Psoas muscle (tissue), 8 donors: ENCODE measurements around the gene DNM3. TPM values are rescaled to one million over a fixed set of nuclear protein-coding genes. Genes with fewer than 3 reads are reported as not detected.

Source experiments
- ATAC-seq, 4 donors: fragments of 200-7000 bp; cut with Tn5 transposase; one replicate each; pipeline ENCODE4 v1.9.1; 2020; ENCODE audit warnings: moderate library complexity in 3 of 4, mild to moderate bottlenecking in 2 of 4
- DNase-seq, 2 donors: peaks; one replicate each; pipeline ENCODE4 v3.0.0-alpha.2; 2020
- H3K27ac ChIP-seq: fragments of 200-600 bp; one replicate; pipeline ENCODE4 v1.8.0; 2022
- H3K27me3 ChIP-seq, 3 donors: fragments of 200-600 bp in 1 of 3; one replicate each; pipeline versions ENCODE4 v1.6.1 to v1.8.0; 2013 to 2022; ENCODE audit warnings: low read length in 2 of 3, mild to moderate bottlenecking in 2 of 3, moderate library complexity in 1 of 3; ENCODE audit not compliant: insufficient read depth in 3 of 3
- H3K36me3 ChIP-seq, 2 donors: fragments of 200-600 bp in 1 of 2; one replicate each; pipeline versions ENCODE4 v1.6.1 to v1.8.0; 2013 to 2022; ENCODE audit warnings: low read depth in 1 of 2, mild to moderate bottlenecking in 1 of 2, moderate library complexity in 1 of 2; ENCODE audit not compliant: insufficient read depth in 1 of 2
- H3K4me1 ChIP-seq: fragments of 200-600 bp; one replicate; pipeline ENCODE4 v1.8.0; 2022
- H3K4me3 ChIP-seq: fragments of 200-600 bp; one replicate; pipeline ENCODE4 v1.8.0; 2022; ENCODE audit warnings: mild to moderate bottlenecking
- H3K9me3 ChIP-seq: fragments of 200-600 bp; one replicate; pipeline ENCODE4 v1.8.0; 2022
- whole genome bisulfite sequencing, 3 donors: extraction: QIAGEN DNeasy Blood & Tissue Kit; methylation state at CpG; one replicate each; pipeline versions ENCODE4 v1.1.6 to v1.1.7; 2013; 5-methylcytosine and 5-hydroxymethylcytosine counted together
- intact Hi-C, 2 donors: fragments of 100-400 bp; cut with DNase I; formaldehyde crosslinking; loops; one replicate each; pipeline versions ENCODE4 v1.11.0 to v1.14.2; 2022
- polyA plus RNA-seq, 3 donors: library from polyadenylated mRNA; stranded (reverse); fragments of 200-250 nt; gene quantifications; one replicate each; pipeline ENCODE4 v1.2.3, GENCODE V29; 2013
- total RNA-seq, 4 donors: library from RNA; stranded (reverse); fragmentation: NEBNext Ultra II Directional in 2 of 4; extraction: Animal tissue kit (Norgen Biotek cat#: 25700) in 2 of 4; gene quantifications; one replicate each; pipeline versions ENCODE4 v1.2.1 to v1.2.4, GENCODE V29; 2021 to 2023
- TF ChIP-seq, protein P1 (sequence below): fragments of 200-600 bp; IDR thresholded peaks from one replicate; pipeline ENCODE4 v1.8.0; 2022; ENCODE audit warnings: antibody characterized with exemption
- donor health status: healthy with polysubstance abuse.
- donor health status: DM: no; HTN: no; CAD: no; lungs with moderate emphysema.
- donor health status: Bipolar disorder and iron deficiency.
- donor health status: healthy.
- donor health status: DM: yes; HTN: yes; CAD: no.
- donor health status: DM: no; HTN: no; CAD: no.
- donor health status: DM: no; HTN: no; CAD: no.
- donor health status: DM: yes; HTN: yes; CAD: no.

Gene DNM3
- total and polyA plus RNA-seq, 7 donors = 0.31 to 1.0 (median 0.77) TPM

DNA sequence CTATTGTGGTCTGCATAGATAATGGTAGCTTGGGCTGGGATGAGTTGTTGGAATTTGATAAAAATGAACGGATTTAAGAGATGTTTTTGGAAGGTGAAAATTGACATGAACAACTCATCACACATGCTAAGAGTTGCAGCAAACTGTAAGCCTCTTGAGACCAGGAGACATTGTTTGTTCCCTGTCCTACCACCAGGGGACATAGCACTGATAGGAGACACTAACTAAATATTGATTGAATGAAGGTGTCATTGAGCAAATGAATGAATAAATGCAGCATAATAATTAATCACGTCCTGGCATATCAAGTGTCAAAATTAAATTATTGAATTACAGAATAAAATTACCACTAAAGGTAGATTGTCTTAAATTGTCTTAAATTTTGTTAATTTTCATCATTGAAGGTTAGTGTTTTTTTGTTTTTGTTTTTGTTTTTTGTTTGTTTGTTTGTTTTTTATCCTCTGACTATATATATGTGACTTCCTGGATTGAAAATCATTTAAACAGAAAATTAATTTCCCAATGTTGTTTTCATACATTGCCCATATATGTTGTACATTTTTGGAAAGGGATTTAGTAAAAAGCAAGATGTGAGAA lies 293.9 kb downstream of the DNM3 start:
- Histone ChIP-seq H3K9me3 (no peaks in the 10 kb centered on the region), H3K27me3 (no peaks in the 10 kb centered on the region), H3K4me3 (no peak overlapping the region), H3K27ac (no peak overlapping the region), H3K36me3 (no peaks in the 10 kb centered on the region), H3K4me1 (no peaks in the 10 kb centered on the region)
- DNase-seq (no peak), ATAC-seq (peak in 1 of 4 donors; percentile 46)
- TF ChIP-seq, protein P1, sequence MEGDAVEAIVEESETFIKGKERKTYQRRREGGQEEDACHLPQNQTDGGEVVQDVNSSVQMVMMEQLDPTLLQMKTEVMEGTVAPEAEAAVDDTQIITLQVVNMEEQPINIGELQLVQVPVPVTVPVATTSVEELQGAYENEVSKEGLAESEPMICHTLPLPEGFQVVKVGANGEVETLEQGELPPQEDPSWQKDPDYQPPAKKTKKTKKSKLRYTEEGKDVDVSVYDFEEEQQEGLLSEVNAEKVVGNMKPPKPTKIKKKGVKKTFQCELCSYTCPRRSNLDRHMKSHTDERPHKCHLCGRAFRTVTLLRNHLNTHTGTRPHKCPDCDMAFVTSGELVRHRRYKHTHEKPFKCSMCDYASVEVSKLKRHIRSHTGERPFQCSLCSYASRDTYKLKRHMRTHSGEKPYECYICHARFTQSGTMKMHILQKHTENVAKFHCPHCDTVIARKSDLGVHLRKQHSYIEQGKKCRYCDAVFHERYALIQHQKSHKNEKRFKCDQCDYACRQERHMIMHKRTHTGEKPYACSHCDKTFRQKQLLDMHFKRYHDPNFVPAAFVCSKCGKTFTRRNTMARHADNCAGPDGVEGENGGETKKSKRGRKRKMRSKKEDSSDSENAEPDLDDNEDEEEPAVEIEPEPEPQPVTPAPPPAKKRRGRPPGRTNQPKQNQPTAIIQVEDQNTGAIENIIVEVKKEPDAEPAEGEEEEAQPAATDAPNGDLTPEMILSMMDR = peak; percentile 53
- 75 to 78% (median 76%) methylated on average over 2 of the region's 2 CpGs for WGBS, 3 donors
- intact Hi-C loops = loop anchor here in 1 of 2 donors (5.0 kb wide), 1 partner anchor 262 kb away; no protein-coding TSS in a partner anchor

DNA sequence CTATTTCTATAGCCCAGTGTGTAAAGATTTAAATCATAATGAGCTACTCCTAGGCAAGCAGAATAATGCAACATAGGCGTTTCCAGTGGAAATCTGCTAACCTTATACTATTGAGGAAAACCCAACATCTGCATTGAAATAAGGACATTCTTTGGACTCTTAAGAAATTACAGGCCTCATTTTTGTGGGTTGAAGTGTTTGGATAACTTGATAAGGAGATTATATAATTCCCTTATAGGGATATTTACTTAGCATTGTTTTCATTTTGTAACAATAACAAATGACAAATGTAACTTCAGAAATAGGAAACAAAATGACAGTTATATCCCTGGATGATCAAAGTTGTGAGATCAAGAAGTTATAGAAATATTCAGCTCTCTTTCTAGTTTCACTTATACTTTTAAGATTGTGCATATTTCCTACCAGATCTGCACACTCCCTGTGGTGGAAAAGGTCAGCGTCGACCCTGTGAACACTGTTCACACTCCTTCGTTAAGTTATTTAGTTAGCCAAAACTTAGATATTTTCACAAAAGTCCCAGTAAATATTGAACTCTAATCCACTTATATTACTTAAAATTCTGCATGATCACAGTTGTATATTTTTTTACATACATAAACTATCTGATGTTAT lies 294.8 kb downstream of the DNM3 start:
- H3K27ac ChIP-seq = no peak overlapping the region
- intact Hi-C loops = loop anchor here in 1 of 2 donors (5.0 kb wide), 1 partner anchor 261 kb away; no protein-coding TSS in a partner anchor
- no peak overlapping the region for H3K4me3 ChIP-seq
- TF ChIP-seq, protein P1 = no peak
- no peaks in the 10 kb centered on the region for H3K9me3 ChIP-seq
- WGBS, 3 donors = 48 to 59% (median 50%) methylated on average over 4 of the region's 4 CpGs
- H3K4me1 ChIP-seq = no peaks in the 10 kb centered on the region
- no peak for ATAC-seq
- DNase-seq = no peak
- no peaks in the 10 kb centered on the region for H3K27me3 ChIP-seq
- no peaks in the 10 kb centered on the region for H3K36me3 ChIP-seq

DNA sequence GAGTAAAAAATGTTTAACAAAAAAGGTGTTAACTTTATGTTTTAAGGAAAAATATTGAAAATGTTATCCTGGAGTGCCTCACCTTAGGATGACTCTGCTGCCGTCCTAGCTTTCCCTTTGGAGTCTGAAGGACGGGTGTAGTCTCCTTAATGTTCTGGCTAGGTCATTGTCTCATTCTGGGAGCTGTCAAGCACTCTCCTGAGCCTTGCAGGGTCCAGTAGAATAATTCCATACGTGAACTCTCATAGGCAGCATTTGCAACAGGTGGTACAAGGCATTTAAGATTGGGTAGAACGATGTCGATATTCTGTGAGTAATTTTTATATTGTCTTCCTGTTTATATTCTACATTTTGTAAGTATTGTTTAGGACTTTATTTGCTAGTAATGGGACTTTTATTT lies 295.6 kb downstream of the DNM3 start:
- DNase-seq (no peak), ATAC-seq (no peak)
- H3K27me3 ChIP-seq = no peaks in the 10 kb centered on the region
- intact Hi-C loops = loop anchor here in 1 of 2 donors (5.0 kb wide), 1 partner anchor 260 kb away; no protein-coding TSS in a partner anchor
- no peak overlapping the region for H3K4me3 ChIP-seq
- 24 to 35% (median 24%) methylated on average over 5 of the region's 5 CpGs for WGBS, 3 donors
- TF ChIP-seq, protein P1 = no peak
- no peaks in the 10 kb centered on the region for H3K9me3 ChIP-seq
- peak overlapping the region; percentile 12 for H3K27ac ChIP-seq
- no peaks in the 10 kb centered on the region for H3K36me3 ChIP-seq
- no peaks in the 10 kb centered on the region for H3K4me1 ChIP-seq

DNA sequence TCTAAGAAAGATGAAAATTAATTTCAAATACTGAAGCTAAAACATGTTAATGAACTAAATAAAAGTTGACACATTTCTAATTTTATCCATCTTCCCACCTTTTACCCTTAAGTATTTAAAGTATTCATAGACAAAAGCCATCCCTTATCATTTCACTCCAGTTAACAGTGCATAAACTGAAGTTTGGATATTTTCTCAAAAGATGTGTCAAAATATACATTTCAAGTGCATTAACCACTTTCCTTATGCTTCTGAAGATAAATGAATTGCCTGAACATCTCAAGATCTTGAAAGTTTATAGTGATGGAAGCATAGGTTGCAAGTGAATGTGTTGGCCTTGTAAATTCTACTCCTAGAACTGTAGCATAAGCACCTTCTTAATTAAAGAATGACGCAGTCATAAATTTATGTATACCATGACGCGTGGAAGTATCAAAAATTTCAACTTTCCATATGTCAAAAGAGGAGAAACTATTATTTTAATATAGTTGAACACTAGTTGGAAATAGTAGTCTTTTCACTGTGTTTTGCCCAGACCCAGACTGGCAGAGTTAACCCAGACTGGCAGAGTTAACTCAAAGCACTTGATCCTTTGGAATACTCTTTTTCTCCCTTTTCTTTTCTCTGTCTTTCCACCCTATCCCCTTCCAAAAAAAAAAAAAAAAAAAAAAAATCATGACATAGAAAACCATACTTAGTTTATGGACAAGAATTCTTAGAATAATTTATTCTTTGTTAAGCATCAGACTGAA lies 296.6 kb downstream of the DNM3 start:
- Histone ChIP-seq H3K4me1 (no peaks in the 10 kb centered on the region), H3K4me3 (no peak overlapping the region), H3K27me3 (no peaks in the 10 kb centered on the region), H3K9me3 (no peaks in the 10 kb centered on the region), H3K27ac (no peak overlapping the region), H3K36me3 (no peaks in the 10 kb centered on the region)
- WGBS, 3 donors = 84 to 88% (median 87%) methylated on average over 3 of the region's 3 CpGs
- DNase-seq = no peak
- TF ChIP-seq, protein P1 = no peak
- no peak for ATAC-seq
- intact Hi-C loops = loop anchor here in 1 of 2 donors (5.0 kb wide), 1 partner anchor 259 kb away; no protein-coding TSS in a partner anchor
